ENCODE measurements around the gene ST6GALNAC6.
A peak's percentile ranks its signal among the peaks of the same experiment; 100 is the strongest.
"Not testable (repeated sequence)": the region's sequence is repeated elsewhere in the genome, so short reads cannot be mapped to it uniquely, and the experiment has no call there.

ST6GALNAC6 gene

DNA sequence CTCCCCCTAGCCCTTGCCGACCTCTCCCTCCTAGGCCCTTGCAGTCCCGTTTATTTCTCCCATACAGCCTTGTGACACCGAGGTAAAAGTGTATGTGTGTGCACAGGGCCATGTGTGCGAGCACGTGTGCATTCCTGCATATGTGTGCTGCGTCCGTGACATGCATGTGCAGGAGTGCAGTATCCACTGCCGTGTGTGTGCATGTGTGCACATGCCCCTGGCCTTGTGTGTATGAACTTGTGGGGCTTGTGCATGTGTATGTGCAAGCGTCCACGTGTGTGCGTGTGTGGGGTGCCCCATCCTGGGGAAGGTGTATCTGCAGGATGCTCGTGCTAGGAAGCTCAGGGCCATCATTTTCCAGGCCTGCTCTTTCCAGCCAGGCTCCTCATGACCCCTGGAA lies 28.5 kb downstream of the ST6GALNAC6 start:
- no peak for DNase-seq

DNA sequence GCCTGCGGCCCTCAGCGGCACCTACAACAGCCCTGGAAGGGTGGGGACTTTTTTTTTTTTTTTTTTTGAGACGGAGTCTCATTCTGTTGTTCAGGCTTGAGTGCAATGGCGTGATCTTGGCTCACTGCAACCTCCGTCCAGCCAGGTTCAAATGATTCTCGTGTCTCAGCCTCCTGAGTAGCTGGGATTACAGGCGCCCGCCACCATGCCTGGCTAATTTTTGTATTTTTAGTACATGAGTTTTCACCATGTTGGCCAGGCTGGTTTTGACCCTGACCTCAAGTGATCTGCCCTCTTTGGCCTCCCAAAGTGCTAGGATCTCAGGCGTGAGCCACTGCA lies 29.3 kb downstream of the ST6GALNAC6 start:
- DNase-seq: not testable (repeated sequence)

DNA sequence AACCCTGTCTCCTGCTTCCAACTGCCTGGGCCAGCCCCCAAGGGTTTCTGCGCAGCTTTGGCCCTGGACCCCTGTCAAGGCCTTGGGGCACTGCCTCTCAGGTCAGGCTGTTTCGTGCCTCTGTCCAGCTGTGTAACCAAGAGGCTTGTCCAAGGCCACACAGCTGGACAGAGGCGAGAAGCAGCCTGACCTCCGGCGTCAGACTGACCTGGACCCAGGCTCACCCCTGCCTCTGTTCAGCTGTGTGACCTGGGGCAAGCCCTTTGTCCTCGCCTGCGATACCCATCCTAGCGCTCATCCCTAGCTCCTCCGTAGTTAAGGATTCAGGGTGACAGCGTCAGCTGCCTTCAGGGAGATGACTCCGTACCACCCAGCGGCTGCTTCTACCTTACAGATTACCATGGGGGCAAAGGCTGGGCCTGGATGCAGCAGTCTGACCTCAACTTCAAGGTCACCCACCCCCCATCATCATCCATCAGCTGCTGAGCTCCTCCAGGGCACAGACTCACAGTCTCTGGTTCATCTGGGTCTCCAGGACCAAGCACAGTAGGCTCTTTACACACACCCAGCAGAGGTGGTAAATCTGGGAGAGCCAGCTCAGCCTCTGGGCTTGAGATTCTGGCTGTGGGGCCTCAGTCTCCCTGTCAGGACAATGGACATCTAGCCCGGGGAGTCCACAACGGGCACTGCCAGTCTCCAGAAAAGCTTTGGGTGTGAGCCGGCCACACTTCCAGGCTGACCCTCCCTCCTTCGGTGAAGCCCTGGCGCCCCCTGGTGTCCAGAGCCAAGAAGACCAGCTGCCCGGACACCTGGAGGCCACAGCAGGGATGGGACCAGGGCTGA lies 29.9 kb downstream of the ST6GALNAC6 start:
- DNase-seq: peak; percentile 81

DNA sequence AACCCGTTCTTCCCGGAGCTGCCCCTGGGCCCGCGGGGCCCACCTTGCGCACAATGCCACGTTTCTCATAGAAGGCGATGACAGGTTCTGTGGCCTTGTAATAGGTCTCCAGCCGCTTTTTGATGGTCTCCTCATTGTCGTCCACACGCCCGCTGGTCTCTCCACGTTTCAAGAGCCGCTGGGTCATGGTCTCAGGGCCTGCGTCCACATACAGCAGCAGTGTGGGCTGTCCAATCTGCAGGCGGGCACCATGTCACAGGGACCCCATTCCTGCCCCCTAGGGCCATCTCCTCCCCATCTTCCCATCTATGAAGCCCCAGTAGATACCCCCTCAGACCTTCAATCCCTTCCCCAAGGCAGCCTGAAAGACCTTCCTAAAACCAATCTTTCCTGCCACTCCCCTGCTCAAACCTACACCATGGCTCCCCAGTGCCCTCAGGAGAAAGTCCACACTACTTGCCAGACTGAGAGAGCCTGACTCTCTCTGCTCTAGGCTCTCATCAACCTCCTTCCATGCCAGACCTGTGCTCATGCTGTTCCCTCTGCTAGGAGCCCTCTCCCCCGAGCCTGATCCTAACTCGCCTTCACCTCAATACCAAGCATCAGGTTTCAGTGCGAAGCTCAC lies 31.0 kb downstream of the ST6GALNAC6 start:
- DNase-seq: no peak

DNA sequence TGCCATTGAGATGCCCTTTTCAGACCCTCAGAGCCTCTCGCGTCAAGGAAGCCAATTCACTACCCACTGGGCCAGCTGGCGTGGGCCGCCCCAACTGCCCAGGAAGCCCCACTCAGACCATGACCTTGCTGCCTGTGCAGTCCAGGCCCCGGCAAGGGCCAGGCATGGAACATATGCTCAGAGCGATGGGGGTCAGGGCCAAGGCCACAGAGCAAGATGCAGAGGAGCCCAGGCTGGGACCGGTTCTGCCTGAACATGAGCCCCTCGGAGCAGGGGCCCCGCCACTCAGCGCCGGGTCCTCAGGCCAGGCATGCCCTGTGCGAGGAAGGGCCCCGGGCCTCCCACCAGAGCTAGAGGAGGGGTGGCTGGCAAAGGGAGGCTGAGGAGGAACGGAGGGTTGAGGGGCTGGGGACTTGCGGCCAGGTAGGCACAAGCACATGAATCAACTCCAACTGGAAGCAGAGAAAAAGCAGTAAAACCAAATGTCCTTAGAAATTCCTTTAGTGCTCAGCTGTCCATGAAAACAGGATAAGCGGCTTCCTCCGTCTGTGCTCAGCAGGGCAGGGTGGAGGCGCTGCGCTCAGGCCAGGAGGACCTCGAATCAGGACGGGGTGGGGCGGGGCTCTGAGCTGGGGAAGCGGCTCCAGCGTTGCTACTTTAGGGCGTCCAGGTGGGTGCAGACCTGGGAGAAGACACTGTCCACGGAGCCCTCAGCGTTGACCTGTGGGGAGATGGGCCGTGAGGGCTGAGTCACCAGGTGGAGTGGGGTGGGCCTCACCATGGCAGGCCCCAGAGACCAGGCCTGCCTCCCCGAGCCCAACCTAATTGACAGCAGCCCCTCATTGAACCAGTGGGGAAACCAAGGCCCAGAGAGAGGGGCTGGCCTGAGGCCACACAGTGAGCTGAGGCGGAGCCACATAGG lies 31.8 kb downstream of the ST6GALNAC6 start:
- DNase-seq: no peak

DNA sequence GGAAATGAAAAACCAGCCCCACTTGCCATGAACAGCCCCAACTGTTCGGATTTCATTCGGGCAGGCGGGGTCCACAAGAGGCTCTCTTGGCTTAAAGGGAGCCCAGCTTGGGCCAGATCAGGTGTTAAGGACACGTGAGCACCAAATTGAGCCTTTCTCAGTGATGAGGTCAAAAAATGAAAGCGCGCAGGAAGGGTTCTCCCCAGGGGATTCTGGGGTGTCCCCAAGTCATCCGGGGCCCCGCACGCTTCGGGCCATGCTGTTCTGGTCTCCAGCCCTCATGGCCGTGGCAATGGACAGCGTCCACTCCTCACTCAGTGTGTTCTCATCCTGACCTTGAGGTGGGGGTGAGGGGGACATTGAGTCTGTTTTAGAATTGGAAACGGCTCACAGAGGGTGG lies 32.9 kb downstream of the ST6GALNAC6 start:
- no peak for DNase-seq

DNA sequence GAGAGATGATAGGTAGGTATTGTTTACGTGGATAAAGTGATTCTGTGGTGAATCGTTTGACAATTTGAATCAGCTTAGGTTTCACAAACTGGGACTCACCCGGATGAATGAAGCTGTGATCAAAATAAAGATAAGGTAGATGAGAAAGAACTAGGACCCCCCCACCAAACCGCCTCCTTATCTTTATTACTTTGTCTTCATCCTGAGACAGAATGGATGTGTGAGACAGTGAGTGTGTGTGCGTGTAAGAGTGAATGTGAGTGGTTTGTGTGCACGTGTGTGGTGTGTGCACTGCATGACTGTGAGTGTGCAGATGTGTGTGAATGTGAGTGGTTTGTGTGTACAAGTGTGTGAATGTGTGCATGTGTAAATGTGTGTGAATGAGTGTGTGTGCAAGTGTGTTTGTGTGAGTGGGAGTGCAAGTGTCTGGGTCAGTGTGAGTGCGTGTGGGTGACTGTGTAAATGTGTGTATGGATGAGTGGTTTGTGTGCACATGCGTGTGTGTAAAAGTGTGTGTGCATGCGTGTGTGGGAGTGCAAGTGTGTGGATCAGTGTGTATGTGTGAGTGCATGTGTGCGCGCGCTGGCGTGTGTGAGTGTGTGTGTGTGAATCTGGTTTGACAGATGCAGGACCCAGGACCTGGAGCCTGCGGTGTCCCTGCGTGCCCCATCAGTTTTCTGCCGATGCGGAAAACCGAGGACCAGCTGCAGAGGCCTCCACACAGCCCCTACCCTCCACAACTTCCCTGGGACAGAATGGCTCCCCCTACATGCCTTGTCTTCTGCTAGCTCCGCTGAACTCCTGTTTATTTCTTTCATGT lies 33.5 kb downstream of the ST6GALNAC6 start:
- no peak for DNase-seq

DNA sequence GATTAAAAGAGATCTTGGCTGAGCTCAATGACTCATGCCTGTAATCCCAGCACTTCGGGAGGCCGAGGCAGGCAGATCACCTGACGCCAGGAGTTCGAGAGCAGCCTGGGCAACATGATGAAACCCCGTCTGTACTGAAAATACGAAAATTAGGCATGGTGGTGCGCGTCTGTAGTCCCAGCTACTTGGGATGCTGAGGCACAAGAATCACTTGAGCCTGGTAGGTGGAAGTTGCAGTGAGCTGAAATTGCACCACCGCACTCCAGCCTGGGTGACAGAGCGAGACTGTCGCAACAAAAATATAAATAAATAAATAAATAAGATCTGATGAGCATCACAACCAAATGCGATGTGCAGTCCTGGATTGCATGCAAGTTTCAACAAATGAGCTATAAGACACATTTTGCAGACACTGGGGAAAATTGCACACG lies 36.2 kb downstream of the ST6GALNAC6 start:
- DNase-seq: no peak

DNA sequence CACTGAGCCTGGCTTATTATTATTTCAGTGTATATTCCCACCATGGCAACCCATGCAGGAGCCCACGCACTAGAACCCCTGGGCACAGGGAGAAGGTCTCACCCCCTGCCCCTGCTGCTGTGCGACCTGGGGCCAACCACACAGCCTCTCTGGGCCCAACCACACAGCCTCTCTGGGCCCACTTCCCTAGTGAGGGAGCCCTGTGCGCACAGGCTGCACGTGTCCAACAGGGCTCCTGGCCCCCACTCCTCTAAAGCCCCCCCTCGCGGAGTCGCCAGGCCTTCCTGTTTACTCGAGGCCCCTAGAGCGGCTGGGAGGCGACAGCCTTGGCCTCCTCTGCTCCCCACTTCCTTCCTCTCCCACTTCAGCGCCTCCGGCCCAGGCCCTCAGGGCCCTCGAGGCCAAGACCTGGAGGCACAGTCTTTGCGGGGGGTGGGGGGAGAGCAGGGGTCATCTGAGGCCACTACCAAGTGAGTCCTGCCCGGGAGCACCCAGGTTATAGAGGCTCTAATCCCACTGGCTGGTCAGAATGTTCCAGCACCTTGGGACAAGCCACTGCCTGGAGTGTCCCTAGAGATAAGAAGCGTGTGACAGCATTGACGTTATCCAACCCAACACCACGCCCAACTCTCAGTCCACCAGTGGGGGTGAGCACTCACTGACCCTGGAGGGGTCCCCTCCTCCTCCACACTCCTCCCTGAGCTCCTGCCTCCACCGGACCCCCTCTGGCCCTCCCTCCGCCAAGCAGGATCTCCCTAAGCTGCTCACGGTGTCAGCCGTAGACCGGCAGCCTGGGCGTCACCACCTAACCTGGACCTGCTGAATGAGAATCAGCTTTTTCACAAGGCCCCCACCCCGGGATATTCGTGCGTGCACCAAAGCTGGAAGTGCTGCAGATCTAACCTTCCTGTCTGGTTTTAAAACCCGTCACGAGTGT lies 37.1 kb downstream of the ST6GALNAC6 start:
- peak; percentile 24 for DNase-seq

DNA sequence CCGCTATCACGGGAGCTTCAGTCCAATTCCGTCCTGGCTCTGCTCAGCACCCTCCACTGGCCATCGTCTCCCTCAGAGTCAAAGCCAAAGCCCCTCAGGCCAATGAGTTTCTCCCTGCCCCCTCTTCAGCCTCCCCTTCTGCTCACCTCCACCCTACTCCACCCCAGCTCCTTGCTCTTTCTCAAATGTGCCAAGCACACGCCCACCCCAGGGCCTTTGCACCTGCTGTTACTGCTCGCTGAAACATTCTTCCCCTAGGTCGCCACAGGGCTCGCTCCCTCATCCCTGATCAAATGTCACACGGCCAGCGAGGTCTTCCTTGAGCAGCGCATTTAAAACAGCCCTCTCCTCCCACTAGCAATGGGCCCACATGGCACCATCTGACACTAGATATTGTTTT lies 38.6 kb downstream of the ST6GALNAC6 start:
- no peak for DNase-seq

DNA sequence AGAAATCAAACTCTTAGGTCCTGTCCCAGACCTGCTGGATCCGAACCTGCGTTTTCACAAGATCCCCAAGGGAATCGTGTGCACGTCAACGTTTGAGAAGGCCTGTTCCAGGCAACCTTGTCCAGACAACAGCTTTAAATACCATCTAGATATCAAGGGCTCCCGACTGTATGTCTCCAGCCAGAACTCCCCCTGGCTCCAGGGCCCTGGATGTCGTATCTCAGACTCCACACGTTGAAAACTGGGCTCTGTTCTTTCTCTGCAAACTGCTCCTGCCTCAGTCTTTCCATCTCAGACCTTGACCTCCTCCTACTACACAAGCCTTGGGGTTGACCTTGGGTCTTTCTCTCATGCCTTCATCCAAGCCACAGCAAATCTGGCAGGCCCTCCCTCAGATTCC lies 39.1 kb downstream of the ST6GALNAC6 start:
- DNase-seq: no peak

DNA sequence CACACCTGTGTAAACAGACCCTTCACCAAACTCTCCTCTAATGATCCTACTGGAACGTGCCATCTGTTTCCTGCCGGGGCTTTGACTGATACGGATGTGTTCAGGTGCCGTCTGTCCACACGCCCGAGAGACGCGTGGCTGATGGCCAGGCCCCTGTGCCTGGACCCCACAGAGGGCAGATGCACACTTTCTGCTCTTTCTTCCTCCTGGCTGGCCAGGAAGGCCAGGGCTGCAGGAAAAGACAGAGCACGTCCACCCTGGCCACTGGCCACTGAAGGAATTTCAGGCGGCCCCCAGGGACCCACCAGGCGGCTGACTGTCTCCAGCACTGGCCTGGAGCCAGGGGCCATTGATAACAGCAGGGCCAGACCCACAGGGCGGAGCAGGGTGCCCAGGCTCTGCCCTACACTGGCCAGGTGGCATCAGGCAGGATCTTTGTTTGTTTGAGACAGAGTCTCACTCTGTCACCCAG lies 41.3 kb downstream of the ST6GALNAC6 start:
- no peak for DNase-seq

DNA sequence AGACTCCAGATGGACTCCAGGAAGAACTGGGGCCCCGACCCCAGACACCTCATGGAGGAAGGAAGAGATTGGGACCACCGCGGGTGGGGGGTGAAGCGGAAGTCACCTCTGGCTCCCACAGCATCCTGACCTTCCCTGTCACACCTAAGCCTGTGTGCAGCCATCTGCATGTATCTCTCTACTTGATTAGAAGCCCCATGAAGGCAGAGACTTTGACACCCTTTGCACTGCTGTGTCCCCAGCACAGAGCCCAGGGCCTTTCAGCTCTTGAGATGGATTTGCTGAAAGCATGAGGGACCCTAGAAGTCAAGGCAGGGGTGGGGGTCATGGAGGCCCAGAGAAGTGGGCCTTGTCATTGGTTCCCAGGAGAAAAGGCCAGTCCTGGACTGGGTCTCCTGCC lies 42.1 kb downstream of the ST6GALNAC6 start:
- DNase-seq: no peak

DNA sequence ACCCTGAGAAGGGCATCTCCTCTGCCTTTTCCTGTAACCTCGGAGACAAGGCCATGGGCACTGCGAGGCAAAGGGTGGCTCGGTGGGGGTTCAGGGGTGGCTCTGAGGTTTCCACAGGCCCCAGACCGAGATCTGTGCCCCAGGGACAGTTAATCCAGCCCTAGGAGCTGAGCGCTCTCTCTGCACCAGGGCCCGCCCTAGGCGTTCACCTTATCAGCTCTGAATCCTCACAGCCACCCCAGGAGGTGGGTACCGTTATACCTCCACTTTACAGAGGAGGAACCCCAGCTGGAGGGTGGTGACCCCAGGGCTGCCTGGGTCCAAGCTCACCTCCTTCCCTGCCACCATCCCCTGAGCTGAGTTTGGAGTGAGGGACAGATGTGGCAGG lies 42.7 kb downstream of the ST6GALNAC6 start:
- no peak for DNase-seq

DNA sequence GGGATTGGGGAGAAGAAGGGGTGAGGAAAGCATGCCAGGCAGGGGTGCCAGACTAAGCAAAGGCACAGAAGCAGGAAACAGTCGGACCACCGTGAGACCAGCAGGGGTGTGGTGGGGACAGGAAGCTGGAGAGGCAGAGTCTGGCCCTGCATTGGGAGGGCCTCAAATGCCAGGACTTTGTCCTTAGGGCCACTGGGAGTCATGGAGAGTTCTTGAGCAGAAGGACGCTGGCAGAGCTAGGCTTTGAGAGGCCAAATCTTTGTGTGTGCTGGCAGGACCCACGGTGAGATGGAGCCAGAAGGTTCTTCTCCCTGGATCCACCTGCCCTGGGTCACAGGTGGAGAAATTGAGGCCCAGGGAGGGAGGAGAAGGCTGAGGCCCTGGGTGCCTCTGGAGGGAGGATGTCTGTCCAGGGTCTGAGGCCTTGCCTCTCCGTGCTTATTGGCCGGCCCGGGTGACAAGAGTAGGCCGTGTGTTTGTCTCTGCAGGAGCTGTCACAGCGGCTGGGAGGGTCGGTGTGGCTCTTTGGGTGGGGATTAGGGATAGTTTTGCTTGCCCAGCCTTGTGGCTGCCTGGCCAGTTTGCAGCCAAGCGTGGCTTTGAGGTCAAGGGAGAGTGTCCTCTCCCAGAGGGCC lies 43.2 kb downstream of the ST6GALNAC6 start:
- DNase-seq: no peak

DNA sequence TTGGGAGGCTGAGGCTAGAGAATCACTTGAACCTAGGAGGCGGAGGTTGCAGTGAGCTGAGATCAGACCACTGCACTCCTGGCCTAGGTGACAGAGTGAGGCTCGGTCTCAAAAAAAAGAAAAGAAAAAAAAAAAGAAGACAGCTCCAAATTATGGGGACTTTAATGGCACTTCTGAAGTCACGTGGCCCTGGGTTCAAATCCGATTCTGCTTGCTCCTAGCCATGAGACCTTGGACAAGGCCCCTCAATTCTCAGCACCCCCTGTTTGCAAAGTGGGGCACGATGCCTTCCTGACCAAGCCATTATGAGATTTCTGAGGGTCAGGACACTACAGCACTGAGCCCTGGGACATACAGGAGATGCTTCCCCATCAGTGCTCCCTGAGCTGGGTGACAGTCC lies 43.9 kb downstream of the ST6GALNAC6 start:
- DNase-seq: no peak

DNA sequence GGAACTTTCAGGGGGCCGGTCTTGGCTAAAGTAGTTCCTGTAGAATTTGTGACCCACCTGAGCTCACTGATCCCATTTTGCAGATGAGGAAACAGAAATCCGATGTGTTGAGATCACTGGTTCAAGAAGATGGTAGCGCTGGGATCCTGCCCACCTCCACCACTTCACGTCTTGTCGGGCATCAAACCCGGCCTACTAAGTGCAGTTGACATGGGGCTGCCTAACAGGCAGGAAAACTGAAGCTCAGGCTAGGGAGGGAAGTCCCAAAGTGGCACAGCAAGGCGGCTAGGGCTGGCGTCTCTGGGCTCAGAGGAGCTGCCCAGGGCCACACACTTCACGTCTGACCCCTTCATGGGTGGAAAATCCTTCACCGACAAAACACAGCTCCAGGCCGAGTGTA lies 44.4 kb downstream of the ST6GALNAC6 start:
- DNase-seq: no peak

DNA sequence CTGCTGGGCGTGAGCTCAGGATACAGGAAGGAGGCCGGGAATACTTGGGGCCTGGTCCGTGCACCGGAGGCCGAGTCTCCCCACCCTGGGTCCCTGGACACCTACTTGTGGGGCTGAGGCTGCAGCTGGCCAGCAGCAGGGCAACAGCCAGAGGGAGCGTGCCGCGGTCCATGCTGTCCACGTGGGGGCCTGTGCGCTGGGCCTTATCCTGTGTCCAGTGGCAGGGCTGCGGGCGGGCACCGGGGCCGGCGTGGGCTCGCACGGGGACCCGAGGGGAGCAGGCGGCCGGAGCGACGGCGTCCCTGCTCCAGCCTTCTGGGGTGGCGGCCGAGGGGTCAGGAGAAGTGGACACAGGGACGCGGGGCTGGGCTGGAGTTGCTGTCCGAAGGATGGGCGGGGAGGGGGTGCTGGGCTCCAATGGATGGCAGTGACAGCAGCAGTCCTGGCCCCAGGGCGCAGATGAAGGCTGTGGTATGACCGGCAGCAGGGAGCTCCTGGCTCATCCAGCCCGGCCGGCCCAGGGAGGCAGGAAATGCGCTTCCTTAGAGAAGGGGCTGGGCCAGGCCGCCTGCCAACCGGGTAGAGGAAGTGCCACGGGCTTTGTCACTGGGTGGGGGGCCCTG lies 45.1 kb downstream of the ST6GALNAC6 start, which contains the start of gene ENG:
TSS of gene ENG (minus strand) at position 475 of the 623 bp plus-strand sequence. CDS start at position 172, 303 bp downstream.
- DNase-seq: no peak

DNA sequence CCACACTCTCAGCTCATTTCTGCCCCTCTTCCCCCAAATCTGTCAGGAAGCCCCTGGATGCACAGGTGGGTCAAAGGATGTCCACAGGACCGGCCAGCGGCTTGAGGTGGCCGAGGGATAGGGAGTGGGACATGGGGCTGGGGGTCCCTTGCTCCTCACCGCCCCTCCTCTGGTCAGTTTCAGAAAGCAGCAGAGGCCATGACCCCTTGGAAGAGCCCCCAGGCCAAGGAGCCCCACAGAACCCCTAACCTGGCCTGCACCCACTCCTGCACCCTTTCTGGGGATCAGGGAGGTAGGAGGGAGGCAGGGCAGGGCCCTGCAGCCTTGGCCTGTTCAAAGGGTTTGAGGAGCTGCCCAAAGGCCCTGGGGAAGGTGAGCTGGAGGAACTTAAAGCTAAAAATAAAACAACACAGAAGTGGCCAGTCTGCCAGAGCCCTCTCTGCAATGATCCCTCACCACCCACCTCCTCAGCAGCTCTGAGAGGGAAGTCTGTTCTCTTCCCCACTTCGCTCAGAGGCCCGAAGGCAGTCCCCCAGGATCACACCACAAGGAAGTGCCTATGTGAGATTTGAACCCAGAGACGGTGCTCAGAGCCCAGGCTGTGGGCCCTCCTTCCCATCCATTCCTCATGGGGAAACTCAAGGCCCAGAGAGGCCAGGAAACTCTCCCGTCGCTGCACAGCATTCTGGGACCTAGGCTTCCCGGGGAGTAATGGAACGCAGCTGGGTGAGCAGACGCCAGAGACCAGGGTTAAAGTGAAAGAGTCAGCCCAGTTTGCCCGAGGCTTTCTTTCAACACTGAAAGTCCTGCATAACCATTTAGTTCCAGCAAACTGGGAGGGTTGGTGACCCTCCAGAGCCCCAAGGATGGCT lies 45.9 kb downstream of the ST6GALNAC6 start:
- no peak for DNase-seq
